Measurements from ENCODE around the gene DTYMK. TPM values are rescaled to one million over a fixed set of nuclear protein-coding genes. Genes with fewer than 3 reads are reported as not detected.

Gene DTYMK
- total and polyA plus RNA-seq, 12 donors = 6.4 to 18.5 (median 9.4) TPM

DNA sequence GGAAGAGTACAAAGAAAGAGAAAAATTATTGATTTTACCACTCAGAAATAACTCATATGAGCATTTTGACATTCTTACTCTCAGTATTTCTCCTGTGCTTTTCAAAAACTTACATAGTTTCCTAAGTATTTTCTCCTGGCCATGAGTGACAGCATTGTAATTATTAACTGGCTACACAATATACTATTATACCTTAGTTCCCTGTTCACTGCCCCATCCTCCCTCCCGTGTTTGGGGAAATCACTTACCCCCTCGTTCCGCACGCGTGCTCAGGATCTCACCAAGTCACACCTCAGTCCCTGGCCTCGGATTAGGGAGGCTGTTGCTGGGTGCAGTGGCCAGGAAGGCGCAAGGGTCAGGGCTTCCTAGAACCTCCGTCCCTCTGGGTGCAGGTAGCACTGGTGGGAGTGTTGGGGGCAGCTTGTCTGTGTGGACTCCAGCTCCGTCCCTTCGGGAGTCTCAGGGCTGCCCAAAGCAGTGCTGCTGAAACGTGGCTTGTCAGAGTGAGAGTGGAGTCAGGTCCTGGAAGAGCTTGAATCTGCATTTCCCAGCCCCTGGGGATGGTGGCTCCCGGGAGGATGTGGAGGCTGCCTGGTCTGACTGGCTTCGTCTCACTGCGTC is 25.9 kb downstream of the DTYMK start:
- ATAC-seq (no peak), DNase-seq (no peak)
- Histone ChIP-seq H3K9me3 (no peaks in the 10 kb centered on the region), H3K27ac (no peak overlapping the region), H3K36me3 (peaks cover 0 to 77% (median 18%) of the 10 kb centered on the region in 9 donors), H3K4me3 (no peak overlapping the region), H3K27me3 (no peaks in the 10 kb centered on the region), H3K4me1 (peaks cover 0 to 7% (median 0%) of the 10 kb centered on the region in 9 donors)
- intact Hi-C loops (cut with DNase I) = no loop called here
- 93% methylated on average over 14 of the region's 14 CpGs for WGBS, 2 donors
- TF ChIP-seq, protein P1, sequence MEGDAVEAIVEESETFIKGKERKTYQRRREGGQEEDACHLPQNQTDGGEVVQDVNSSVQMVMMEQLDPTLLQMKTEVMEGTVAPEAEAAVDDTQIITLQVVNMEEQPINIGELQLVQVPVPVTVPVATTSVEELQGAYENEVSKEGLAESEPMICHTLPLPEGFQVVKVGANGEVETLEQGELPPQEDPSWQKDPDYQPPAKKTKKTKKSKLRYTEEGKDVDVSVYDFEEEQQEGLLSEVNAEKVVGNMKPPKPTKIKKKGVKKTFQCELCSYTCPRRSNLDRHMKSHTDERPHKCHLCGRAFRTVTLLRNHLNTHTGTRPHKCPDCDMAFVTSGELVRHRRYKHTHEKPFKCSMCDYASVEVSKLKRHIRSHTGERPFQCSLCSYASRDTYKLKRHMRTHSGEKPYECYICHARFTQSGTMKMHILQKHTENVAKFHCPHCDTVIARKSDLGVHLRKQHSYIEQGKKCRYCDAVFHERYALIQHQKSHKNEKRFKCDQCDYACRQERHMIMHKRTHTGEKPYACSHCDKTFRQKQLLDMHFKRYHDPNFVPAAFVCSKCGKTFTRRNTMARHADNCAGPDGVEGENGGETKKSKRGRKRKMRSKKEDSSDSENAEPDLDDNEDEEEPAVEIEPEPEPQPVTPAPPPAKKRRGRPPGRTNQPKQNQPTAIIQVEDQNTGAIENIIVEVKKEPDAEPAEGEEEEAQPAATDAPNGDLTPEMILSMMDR (IDR thresholded peaks at IDR 0.05) = no peak

DNA sequence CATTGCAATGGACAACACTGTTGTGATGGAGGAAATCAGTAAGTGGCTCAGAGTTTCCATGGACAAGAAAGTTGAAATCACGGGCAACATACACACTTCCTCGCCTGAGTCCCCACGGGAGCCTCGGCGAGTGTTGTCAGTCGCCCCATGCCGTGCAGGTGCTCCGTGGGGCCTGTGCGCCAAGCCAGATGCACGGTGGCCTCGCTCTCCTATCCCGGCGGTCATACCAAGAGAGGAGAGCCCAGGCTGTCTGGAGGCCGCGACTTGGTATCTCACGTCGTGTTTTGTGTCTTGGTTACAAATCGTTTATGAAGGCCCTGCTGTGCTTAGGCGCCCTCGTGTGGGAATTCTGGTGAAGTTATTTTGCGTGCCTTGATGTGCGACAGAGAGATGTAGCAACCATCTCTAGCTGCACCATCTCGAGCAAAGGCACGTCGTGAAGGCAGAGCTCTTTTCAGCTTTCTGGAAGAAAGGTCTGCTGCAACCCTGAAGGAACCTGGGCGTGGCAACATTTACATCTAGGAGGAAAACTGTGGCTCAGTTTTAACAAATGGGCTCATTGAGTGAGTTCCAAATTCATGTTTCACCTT is 27.4 kb downstream of the DTYMK start:
- H3K36me3 ChIP-seq = peaks cover 0 to 92% (median 32%) of the 10 kb centered on the region in 9 donors
- DNase-seq = peak; percentile 36 to 53
- 46 to 53% methylated on average over 26 of the region's 26 CpGs for WGBS, 2 donors
- ATAC-seq = peak in 7 of 8 donors; percentile 35 to 64 (median 52)
- TF ChIP-seq, protein P1 (IDR thresholded peaks at IDR 0.05) = peak; percentile 46 to 73 (median 60)
- H3K27ac ChIP-seq = no peak overlapping the region
- H3K4me1 ChIP-seq = peaks cover 0 to 7% (median 0%) of the 10 kb centered on the region in 9 donors
- no peaks in the 10 kb centered on the region for H3K27me3 ChIP-seq
- H3K9me3 ChIP-seq = no peaks in the 10 kb centered on the region
- H3K4me3 ChIP-seq = no peak overlapping the region
- intact Hi-C loops (cut with DNase I) = loop anchor here in 1 of 10 donors (10.0 kb wide), 1 partner anchor 804 kb away; no protein-coding TSS in a partner anchor

DNA sequence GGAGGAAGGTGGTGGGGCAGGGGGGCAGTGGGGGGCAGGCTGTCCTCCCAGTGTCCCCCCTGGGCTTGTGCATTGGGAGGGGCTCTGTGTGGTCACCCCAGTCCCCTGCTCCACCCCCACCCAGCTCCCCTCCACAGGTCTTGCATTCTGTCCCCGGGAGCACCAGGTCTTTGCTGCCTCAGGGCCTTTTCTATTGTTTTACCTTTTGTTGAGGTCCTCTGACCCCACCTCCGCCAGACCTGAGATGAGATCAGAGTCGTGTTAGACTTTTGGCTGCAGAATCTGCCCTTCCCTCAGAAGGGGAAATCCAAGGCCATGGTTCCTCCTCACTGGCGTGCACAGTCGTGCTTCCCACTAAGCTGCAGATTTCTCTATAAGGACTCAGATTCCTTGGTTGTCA is 28.3 kb downstream of the DTYMK start:
- Histone ChIP-seq H3K36me3 (peaks cover 0 to 99% (median 37%) of the 10 kb centered on the region in 9 donors), H3K27me3 (no peaks in the 10 kb centered on the region), H3K4me1 (peaks cover 0 to 7% (median 0%) of the 10 kb centered on the region in 9 donors), H3K9me3 (no peaks in the 10 kb centered on the region), H3K27ac (no peak overlapping the region), H3K4me3 (no peak overlapping the region)
- DNase-seq (no peak), ATAC-seq (no peak)
- TF ChIP-seq, protein P1 (IDR thresholded peaks at IDR 0.05) = no peak
- 82 to 86% methylated on average over 5 of the region's 5 CpGs for WGBS, 2 donors
- intact Hi-C loops (cut with DNase I) = loop anchor here in 1 of 10 donors (10.0 kb wide), 1 partner anchor 803 kb away; no protein-coding TSS in a partner anchor

DNA sequence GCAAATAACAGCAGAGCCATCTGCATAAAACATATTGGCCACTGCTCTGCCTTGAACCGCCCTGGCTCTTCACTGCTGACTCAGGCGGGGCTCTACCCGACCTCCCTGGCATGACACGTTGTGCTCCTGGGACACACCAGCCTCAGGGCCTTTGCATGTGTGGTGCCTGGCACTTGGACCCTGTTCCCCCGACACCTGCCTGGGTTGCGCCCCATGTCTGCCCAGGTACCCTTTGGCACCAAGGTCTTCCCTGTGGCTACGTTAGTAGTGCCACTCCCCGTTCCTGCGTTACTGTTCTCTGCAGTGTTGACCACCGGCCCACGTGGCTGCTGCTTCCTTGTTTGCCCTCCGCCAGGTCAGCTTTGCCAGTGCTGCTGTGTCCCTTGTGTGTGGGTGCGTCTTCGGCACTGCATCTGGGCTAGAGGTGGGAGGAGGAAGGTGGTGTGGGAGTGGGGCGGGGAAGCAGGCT is 28.8 kb downstream of the DTYMK start:
- TF ChIP-seq, protein P1 (IDR thresholded peaks at IDR 0.05) = no peak
- DNase-seq = no peak
- no peak for ATAC-seq
- Histone ChIP-seq H3K4me3 (no peak overlapping the region), H3K36me3 (peaks cover 0 to 99% (median 42%) of the 10 kb centered on the region in 9 donors), H3K4me1 (peaks cover 0 to 7% (median 0%) of the 10 kb centered on the region in 9 donors), H3K27me3 (no peaks in the 10 kb centered on the region), H3K9me3 (no peaks in the 10 kb centered on the region), H3K27ac (no peak overlapping the region)
- intact Hi-C loops (cut with DNase I) = loop anchor here in 1 of 10 donors (10.0 kb wide), 1 partner anchor 803 kb away; no protein-coding TSS in a partner anchor
- 91 to 93% methylated on average over 15 of the region's 15 CpGs for WGBS, 2 donors

All from heart right ventricle (tissue), 16 donors.